ENCODE data around the gene GID4.
"Not testable (repeated sequence)": the region's sequence is repeated elsewhere in the genome, so short reads cannot be mapped to it uniquely, and the experiment has no call there.

GID4 gene

DNA sequence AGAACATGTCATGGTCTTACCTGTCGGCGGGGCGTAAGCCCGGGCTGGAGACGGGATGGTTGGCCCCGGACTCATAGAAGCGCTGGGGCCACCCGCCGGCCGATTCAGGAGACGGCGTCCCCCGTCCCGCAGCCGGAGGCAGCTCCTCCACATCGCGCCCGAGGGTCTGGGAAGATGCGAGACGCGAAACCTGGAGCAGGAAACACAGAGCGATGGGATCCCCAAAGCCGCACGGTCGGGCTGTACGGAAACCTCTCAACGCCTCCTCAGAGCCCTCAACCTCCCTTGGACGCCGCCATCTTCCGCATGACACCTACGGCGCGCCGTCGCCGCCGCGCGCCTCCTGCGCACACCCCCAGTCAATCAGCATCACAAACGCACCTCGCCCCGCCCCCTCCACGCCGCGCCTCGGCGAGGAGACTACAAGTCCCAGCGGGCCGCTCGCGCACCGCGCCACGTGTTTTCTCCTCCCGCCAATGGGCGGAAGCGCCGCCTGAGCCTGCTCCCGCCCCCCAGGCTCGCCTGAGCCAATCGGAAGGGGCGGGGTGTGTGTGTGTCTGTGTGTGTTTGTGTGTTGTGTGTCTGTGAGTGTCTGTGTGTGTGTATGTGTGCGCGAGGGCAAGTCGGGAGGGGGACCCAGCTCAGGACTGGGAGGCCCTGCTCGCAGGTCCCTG is at the start of gene GID4, which contains the start of gene ATPAF2:
GID4 (plus strand) TSS at position 548 of the 674 bp plus-strand sequence; CDS start at position 605, 57 bp downstream.
ATPAF2 (minus strand) TSS at position 308 of the 674 bp plus-strand sequence; CDS start at position 153, 155 bp downstream.
- peak; percentile 100 for DNase-seq

DNA sequence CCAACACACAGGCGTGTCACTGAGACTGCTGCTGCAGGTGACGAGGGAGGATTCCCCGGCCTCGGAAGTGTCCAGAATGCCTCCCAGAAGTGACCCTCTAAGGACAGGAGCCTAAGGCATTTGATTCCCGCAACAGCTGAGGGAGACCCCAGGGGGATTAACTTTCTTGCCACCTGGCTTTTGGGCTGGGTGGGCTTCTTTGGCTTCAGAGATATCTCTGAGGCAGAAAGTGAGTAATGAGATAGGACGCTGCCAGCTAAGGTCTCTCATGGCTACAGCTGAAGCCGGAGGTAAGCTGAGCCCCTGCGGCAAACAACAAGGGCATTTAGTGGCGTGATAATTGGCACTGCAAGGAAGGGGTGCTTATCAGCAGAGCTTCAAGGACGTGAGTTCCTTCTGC is 49.6 kb upstream of the GID4 start:
- DNase-seq = no peak

DNA sequence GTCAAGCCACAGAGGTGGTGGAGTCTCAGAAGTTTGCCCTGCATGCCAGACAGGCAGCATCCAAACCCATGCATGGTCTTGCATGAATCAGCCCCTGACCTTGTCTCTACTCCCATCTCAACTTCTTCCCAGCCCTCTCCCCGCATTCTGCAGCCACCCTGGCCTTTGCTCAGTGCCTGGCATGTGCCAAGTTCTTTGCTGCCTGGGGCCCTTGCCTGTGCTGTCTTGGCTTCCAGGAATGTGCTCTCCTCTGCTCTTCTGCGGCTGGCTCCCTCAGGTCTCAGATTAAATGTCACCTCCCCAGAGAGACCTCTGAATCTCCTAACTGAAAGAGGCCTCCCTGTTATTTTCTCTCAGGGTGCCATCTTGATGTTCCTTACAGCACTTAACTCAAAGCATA is 48.9 kb upstream of the GID4 start:
- DNase-seq = no peak

DNA sequence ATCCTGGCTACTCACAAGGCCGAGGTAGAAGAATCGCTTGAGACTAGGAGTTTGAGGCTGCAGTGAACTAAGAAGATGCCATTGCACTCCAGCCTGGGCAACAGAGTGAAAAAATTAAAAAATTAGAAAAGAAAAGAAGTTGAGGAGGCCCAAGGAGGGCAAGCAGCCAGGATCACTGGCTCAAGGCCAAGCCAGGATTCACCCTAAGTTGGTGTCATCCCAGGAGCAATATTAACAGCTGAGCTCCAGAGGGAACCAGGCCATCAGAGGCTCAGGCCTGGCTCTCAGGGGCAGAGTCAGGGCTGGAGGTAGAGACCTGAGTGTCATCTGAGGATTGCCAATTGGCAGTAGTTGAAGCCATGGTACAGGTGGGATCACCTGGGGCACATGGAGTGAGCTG is 45.8 kb upstream of the GID4 start:
- DNase-seq = no peak

DNA sequence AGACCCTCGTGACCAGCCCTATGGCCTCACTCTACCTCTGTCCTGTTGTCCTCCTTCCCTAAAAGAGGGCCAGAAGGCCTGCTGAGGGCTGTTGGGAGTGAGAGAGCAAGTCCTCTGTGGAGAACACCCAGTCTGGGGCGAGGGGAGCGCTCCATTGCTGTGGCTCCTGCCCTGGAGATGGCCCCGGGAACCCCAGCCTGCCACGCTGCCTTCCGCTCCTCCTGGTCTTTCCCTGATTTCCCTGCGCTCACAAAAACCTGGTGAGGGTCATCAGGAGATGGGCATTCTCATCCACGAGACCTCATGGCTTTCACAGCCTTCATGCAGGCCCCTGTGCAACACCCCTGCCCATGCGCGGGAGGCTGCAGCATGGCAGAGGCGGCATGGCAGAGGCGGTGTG is 45.4 kb upstream of the GID4 start:
- DNase-seq = no peak

DNA sequence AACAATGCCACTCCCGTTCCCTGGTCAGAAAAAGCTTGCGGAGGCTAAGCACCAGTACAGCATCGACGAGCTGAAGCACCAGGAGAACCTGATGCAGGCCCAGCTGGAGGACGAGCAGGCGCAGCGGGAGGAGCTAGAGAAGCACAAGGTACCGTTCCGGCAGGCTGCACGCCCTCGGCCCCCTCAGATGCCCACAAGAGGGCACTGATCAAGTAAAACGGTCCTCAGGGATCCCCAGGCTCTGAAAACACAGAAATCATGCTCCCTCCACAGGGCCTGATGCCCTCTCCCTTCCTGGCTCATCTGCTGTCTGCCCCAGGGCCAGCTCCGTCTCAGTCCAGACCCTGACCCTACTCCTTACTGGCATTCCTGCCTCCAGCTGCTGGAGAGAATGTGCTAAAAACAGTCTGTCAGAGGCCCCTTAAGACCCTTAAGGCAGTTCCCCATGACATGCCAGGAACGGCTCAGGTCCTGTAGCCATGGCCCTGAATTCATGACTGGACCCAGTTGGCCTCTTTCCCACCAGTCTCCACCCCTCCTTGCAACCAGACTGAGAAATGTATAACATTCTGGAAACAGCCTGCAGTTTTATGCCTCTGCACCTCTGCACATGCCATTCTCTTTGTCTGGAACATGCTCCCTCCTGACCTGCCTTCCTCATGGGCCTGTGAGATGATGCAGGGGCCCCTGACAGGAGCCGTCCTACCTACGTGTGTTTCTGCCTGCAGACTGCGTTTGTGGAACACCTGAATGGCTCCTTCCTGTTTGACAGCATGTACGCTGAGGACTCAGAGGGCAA is 44.7 kb upstream of the GID4 start:
- DNase-seq = peak; percentile 7

DNA sequence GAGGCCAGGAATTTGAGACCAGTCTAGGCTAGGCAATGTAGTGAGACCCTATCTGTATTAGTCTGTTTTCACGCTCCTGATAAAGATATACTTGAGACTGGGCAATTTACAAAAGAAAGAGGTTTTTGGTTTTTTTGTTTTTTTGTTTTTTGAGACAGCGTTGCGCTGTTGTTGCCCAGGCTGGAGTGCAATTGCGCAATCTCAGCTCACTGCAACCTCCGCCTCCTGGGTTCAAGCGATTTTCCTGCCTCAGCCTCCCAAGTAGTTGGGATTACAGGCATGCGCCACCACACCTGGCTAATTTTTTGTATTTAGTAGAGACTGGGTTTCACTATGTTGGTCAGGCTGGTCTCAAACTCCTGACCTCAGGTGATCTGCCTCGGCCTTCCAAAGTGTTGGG is 43.3 kb upstream of the GID4 start:
- DNase-seq = not testable (repeated sequence)

DNA sequence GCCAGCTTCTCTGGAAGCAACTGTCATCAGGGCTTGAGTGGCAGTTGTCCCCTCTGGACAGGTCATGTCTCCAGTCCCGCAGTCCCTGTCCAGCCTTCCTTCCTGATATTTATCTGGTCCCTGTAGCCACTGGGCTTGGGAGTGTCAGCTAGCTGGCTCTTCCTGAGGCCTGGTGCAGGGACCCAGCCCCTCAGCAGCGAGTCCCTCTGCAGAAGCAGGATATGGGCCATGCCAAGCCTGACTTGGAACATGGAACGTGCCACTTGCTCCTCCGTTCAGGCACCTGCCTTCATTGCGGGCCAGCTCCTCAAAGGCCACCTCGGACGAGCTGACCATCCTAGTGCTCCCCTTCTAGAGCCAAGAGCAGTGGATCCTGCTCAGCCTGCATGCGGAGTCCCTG is 40.3 kb upstream of the GID4 start:
- DNase-seq = no peak

DNA sequence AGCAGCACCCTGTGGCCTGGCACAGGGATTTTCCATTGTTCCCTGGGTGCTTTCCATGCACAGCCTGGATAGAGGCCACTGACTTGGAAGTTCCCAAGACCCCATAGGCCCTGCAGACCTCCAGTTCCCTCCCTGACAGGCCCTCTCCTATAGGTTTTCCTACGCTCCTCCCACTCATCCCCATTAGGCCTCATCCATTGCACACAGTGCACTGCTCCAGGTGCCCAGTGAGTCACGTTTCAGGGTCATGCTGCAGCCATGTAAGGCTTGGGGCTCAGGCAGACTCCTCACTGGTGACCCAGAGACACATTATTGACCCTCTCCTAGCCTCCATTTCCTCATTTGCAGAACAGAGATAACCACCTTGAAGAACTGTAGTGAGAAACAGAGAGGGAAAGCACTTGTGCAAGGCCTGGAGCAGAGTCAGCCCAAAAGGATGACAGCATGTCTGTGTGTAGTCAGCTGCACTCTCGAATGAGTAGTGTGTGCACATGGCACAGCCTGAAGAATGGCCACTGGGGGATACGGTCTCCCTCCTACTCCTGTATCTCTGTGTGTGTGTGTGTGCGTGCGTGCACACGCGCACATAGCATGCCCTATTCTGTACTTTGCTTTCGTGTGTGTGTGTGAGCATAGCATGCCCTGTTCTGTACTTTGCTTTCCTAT is 39.7 kb upstream of the GID4 start:
- no peak for DNase-seq

DNA sequence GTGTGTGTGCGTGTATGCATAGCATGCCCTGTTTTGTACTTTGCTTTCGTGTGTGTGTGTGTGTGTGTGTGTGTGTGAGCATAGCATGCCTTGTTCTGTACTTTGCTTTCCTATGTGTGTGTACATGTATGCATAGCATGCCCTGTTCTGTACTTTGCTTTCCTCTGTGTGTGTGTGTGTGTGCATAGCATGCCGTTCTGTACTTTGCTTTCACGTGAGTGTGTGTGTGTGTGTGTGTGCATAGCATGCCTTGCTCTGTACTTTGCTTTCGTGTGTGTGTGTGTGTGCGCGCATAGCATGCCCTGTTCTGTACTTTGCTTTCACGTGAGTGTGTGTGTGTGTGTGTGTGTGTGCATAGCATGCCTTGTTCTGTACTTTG is 39.2 kb upstream of the GID4 start:
- no peak for DNase-seq

DNA sequence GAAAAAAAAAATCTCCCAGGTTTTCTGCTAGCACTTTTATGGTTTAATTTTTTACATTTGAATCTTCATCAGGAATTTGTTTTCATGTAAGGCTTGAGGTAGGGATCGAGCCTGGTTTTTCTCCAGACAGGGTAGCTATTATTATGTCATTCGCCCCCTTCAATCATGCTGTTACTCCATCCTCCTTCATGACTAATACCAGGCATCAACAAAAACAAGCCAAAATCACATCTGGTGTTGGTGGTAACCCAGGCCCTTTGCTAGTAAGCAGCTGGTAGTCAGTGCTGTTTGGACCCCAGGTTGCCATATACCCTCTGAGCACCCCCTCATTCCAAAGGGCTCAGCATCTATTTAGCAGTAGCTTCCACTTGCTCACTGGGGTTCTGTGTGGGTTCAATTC is 37.0 kb upstream of the GID4 start:
- no peak for DNase-seq

DNA sequence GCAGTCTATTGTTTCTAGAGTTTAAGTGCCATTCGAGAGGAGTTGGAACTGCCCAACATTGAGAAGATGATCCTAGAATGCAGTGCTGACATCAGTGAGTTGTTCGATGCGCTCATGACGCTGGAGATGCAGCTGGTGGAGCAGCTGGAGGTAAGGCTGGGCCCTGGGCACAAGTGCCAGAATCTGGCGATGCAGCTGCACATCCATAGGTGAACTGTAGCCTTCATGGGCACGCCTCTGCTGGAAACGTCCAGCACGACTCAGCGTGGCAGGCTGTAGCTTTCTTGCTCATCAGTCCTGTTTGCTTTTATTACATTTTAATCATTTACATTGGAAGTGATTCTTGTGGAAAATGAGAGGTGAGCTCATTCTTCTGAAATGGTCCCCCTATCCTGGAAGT is 34.9 kb upstream of the GID4 start:
- no peak for DNase-seq

DNA sequence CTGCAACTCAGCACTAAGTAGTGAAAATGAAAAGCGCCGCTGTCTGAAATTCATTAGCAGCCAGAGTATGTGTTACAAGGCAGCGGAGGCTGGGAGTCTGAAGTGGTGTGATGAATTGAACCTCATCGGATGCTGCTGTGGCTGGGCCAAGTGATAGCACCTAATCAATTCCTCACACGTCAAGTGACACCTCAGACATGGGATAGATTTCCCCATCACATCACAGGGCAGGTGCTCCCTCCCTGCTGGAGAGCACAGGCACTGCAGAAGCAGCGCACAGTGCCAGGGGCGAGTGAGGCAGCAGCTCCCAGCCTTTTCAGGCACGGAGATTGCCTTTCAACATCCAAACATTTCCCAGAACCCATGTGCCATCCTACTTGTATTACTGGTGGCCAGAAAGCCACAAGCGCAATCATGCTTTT is 34.3 kb upstream of the GID4 start:
- no peak for DNase-seq

DNA sequence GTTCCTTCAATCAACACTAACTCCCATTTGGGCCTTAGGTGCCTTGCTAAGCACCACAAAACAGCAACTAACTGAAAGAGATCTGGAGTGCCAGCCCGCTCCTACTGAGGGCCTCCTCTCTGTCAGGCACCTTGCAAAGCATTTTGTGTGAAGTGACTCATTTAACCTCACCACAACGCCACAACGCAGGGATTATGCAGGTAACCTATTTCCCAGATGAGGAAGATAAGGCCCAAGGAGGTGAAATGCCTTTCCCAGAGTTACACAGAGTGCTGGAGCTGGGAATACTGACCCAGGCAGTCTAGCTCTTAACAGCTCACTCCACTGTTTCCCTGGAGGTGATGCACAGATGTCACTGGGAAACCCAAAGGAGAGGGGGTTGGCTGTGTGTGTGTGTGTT is 33.7 kb upstream of the GID4 start:
- DNase-seq = no peak

DNA sequence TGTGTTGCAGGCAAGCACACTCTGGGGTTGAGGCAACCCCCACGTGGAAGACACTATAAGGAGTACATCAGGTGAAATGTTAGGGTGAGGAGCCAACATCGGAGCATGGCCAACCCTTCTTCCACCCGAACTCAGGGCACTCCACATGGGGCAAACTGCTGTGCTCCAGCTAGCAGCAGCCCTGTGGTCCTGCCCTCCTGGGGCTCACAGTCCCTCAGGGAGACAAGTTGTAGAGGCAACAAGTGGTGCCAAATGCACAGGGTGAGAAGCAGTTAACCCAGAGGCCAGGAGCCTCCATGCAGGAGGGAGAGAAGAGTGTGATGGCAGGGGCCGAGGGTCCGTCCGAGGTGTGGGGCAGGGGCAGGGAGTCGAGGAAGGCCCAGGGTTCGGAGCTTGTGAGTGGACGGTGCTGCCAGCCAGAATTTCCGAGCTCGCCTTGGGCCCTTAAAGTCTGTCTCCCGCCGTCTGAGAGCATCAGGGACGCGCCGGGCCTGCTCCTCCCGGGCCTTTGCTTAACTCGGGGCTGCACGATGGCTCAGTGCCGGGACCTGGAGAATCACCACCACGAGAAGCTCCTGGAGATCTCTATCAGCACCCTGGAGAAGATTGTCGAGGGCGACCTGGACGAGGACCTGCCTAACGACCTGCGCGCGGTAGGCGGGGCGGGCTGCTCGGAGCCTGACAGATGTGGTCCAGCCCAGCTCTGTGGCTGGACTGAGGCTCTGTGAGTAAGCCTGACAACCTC is 32.5 kb upstream of the GID4 start:
- DNase-seq = no peak

DNA sequence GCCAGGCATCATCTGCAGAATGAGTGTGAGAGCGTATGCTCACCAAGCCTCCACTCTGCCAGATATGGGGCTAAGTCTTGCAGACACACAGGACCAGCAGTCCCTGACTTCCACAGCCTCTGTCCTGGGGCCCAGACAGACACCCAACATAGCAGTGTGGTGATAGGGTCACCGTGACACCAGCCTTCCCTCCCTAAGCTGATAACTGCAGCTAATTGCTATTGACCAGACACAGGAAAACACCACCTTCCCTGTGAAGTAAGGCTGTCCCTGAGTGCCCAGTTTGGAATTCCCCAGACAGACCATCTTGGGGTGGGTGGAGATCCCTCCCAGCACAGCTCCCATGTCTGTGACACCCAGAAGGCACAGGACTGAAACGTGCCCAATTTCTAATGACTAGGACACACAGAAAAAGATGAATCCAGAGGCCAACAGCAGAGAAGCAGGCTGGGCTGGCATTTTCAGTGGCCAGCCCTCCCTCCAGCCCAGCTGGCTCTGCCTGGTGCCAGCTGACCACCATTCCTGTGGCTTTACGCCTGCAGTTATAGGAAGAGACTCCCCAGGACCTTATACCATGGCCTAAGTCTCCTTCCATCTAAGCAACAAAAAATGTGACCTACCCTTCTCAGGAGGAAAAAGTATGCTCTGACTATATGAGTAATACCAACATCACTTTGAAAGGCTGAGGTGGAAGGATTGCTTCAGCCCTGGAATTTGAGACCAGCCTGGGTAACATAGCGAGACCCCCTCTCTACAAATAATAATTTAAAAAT is 30.5 kb upstream of the GID4 start:
- no peak for DNase-seq

DNA sequence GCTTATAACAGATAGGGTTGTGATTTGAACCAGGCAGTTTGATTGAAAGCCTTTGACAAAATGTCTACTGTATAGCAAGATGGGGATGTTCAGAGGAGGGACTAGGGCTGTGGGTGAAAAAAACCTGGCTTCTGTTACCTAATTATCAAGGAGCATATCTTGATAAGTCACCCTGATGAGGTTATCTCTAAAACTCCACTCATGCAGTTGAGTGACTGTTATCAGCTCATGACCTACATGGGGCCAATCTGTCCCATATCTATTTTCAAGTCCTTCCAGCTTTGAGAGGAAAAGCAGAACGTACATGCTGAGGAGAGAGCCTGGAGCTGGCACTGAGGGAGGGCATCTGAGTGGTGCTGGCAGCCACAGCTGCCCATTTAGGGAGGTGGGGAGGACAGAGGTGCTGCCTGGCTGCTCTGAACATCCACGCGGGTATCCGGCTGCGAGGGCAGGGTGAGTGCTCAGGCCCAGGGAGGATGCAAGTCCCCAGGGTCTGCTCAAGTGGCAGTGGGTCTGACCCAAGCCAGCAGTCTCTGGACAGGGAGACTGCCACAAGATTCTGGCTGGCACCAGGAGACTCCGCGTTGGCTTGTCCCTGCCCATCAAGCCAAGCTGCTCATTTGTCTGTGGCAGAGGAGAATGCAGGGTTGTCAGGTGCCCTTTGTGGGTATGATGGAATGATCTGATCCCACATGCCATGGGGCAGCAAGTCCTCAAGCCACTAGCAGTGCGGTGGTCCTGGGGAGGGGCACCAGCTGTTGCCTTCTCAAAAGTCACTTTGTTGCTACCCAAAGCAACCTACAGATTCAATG is 29.4 kb upstream of the GID4 start:
- DNase-seq = no peak

DNA sequence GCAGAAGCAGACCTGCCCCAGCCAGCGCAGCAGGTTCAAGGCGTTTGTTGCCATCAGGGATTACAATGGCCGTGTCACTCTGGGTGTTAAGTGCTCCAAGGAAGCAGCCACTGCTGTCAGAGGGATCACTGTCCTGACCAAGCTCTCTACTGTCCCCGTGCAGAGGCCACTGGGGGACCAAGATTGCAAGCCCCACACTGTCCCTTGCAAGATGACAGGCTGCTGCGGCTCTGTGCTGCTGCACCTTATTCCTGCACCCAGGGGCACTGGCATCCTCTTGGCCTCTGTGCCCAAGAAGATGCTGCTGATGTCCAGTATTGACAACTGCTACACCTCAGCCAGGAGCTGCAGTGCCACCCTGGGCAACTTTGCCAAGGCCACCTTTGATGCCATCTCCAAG is 27.9 kb upstream of the GID4 start:
- no peak for DNase-seq

DNA sequence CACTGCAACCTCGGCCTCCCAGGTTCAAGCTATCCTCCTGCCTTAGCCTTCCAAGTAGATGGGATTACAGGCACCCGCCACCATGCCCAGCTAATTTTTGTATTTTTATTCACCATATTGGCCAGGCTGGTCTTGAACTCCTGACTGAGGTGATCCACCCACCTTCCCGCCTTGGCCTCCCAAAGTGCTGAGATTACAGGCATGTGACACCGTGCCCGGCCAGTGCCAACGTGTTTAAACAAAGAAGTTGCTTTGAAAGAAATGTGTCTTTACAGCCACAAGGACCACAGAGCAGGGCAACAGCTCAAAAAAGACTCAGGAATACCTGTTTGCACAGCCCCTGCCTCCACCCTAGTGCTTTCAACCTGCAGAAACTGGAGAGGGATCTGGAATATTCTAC is 25.2 kb upstream of the GID4 start:
- no peak for DNase-seq

DNA sequence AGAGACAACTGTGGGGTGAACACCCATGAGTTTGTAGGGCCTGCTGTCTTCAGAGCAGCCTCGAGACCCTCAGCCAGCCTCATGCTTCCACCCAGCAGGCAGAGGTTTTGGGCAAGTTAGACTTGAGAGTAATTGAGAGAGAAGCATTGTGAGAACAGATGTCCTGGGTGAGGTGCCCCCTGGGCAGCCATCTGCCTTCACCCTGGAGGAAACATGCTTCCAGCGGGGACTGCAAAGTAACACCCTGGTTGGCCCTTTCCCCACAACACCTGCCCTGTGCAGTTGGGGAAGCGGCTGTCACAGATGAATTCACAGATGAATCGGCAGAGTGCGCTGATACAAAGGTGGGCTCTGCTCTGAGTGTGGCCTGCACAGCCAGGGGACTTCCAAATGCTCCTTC is 23.6 kb upstream of the GID4 start:
- no peak for DNase-seq

DNA sequence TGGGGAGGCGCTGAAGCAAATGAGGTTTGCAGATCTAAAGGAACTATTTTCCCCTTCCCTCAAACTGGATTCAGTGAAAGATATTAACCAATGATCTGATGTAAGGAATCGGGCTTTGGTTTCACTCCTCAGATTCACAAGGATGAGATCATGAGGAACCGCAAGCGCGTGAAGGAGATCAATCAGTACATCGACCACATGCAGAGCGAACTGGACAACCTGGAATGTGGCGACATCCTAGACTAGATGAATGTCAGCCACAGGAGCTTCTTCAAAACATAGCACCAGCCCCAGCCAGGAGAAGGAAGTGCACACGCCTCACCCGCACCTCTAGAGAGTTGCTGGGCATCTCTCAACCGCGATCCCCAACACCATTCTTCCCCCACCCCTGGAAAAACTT is 22.8 kb upstream of the GID4 start:
- DNase-seq = no peak

DNA sequence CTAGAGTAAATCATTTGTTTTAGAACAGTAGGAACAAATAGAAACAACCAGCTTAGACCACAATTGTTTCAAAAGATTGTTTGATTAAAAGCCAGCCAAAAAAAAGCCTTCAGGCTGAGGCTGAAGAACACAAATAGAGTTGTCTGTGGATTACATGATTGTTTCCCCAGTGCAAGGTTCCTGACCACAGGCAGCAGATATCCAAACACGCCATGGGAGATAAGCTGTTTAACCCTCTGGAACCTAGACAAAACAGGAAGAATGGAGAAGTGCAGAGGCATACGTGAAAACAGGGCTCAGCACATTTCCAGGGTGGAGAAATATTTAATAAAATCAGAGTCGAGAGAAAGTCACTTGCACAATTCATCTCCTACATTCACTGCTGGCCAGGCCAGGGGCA is 21.2 kb upstream of the GID4 start:
- DNase-seq = no peak

Data from activated naive CD4-positive, alpha-beta T cell treated with Interleukin-2 at 50 U/mL for 16 hours (primary cell).